Stomach smooth muscle (tissue), 2 donors: ENCODE measurements around the gene CXXC5.

Experiments
- H3K27ac ChIP-seq: one replicate; pipeline ENCODE4 v1.7.0; 2013; ENCODE audit warnings: mild to moderate bottlenecking, low read length, inconsistent platforms
- H3K27me3 ChIP-seq, 2 donors: one replicate each; pipeline ENCODE4 v1.7.0; 2013; ENCODE audit warnings: low read length in 2 of 2; ENCODE audit not compliant: insufficient read depth in 2 of 2, control insufficient read depth in 1 of 2
- H3K36me3 ChIP-seq, 2 donors: one replicate each; pipeline ENCODE4 v1.7.0; 2013; ENCODE audit warnings: low read length in 2 of 2; ENCODE audit not compliant: control insufficient read depth in 2 of 2, insufficient read depth in 2 of 2
- H3K4me1 ChIP-seq: one replicate; pipeline ENCODE4 v1.7.0; 2013; ENCODE audit warnings: low read length; ENCODE audit not compliant: control insufficient read depth, insufficient read depth
- H3K4me3 ChIP-seq, 2 donors: one replicate each; pipeline ENCODE4 v1.7.0; 2013; ENCODE audit warnings: low read length in 2 of 2
- H3K9ac ChIP-seq, 2 donors: one replicate each; pipeline ENCODE4 v1.7.0; 2013; ENCODE audit warnings: low read length in 2 of 2, mild to moderate bottlenecking in 1 of 2
- H3K9me3 ChIP-seq, 2 donors: one replicate each; pipeline ENCODE4 v1.7.0; 2013; ENCODE audit warnings: low read length in 2 of 2; ENCODE audit not compliant: control insufficient read depth in 2 of 2
- donor health status: healthy.
- donor health status: Pancreatic carcinoma.

CXXC5 gene

DNA sequence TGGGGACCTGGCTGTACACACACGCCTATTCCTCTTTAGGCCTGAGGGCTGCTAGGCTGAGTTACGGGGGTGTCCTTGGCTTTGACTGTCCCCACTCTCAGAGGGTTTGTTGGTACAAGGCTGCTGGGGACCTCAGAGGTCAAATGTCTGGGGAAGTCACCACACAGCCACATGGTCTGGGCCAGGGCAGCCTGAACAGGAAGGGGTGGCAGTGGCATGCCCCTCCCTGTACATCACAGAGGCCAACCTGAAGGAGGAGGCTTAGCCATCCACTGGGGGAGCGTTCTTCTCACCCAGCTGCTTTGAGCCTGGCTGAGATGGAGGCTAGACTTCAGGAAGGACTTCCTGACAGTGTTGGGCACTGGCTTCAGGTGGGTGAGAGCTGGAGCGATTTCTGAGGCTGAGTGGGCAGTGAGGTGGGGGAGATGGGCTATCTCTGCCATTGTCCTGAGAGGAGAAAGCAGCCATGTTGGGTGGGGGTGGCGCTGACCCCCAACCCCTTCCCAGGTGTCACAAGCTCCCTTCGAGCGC is 36.3 kb downstream of the CXXC5 start:
- no peaks in the 10 kb centered on the region for H3K27me3 ChIP-seq
- H3K9me3 ChIP-seq: no peaks in the 10 kb centered on the region
- no peak overlapping the region for H3K4me3 ChIP-seq
- no peak overlapping the region for H3K9ac ChIP-seq
- H3K27ac ChIP-seq: no peak overlapping the region
- H3K4me1 ChIP-seq: peaks cover 23% of the 10 kb centered on the region
- peaks cover 9 to 20% of the 10 kb centered on the region in 2 donors for H3K36me3 ChIP-seq

DNA sequence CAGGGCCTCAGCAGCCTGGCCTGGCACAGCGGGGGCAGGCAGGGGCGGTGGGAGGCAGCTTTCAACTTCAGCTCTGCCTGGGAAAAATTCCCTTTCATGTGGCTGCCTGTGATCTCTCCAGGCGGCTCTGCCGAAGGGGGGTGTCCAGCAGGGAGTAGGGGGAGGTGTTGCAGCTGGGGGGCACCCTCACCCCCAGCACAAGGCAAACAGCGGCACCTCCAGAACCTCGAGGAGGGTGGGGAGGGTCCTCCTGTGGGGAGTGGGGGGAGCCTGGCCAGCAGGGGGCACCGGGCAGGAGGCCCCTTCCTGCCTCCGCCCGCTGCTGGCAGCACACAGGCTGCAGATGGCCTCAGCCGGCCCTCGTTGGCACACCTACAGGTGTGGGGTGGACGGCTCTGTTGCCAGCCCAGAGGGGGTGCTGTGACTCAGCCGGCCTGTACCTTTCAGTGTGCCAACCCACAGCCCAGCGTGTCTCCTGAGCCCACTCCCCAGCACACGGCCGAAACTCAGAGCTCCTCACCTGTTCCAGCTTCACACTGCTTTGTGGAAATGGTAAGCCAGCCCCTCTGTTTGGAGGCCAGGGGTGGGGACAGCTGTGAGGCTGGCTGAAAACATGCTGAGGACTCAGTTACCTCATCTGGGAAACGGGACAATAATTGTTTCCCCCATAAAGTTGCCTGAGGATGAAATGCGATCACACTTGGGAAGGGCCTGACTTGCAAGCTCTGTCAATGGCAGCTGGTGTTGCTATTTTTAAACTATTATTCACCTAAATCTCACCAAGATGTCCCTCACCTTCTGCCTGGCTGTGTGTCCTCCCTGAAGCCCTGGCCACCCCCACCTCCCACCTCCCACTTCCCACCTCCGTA is 37.0 kb downstream of the CXXC5 start:
- Histone ChIP-seq H3K4me3 (no peak overlapping the region), H3K36me3 (peaks cover 9 to 20% of the 10 kb centered on the region in 2 donors), H3K27ac (no peak overlapping the region), H3K9me3 (no peaks in the 10 kb centered on the region), H3K27me3 (no peaks in the 10 kb centered on the region), H3K9ac (no peak overlapping the region), H3K4me1 (peaks cover 30% of the 10 kb centered on the region)

DNA sequence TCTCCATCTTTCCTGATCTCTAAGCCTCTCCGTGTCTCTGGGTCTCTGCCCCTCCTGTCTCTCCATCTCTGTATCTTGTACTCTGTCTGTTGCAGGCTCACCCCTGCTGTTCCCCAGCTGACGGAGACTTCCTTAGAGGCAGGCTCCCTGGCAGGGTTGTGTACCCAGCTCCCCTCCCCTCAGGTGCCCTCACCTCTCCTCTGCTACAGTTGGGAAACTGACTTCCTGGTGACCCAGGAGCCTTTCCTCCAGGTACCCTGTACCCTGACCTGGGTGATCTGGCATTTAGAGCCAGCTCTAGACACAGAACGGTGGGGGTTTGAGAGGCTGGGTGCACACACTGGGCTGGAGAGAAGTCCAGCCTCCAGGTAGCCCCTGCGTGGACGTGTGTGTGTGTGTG is 37.7 kb downstream of the CXXC5 start:
- Histone ChIP-seq H3K4me1 (peaks cover 38% of the 10 kb centered on the region), H3K27me3 (no peaks in the 10 kb centered on the region), H3K9me3 (no peaks in the 10 kb centered on the region), H3K27ac (no peak overlapping the region), H3K9ac (no peak overlapping the region), H3K4me3 (no peak overlapping the region), H3K36me3 (peaks cover 9 to 15% of the 10 kb centered on the region in 2 donors)

DNA sequence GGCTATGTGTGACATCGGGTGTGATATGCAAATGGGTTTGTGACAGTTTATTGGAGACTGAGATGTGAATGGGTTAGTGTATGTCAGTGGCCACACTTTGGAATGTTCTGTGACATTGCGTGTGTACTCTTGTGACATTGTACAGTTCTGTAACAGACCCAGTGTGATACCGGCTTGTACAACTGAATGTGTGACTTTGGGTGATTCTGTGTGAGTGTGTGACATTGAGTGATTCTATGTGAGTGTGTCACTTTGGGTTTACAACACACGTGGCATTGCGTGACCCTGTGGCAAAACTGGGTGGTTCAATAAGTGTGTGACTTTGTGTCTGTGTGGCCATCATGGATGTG is 38.2 kb downstream of the CXXC5 start:
- H3K4me3 ChIP-seq: no peak overlapping the region
- H3K36me3 ChIP-seq: peaks cover 9 to 12% of the 10 kb centered on the region in 2 donors
- no peaks in the 10 kb centered on the region for H3K9me3 ChIP-seq
- peaks cover 40% of the 10 kb centered on the region for H3K4me1 ChIP-seq
- no peak overlapping the region for H3K27ac ChIP-seq
- no peak overlapping the region for H3K9ac ChIP-seq
- no peaks in the 10 kb centered on the region for H3K27me3 ChIP-seq

- Histone ChIP-seq H3K9ac (no peak overlapping the region), H3K27ac (no peak overlapping the region), H3K36me3 (peaks cover 7% of the 10 kb centered on the region in 2 donors), H3K27me3 (no peaks in the 10 kb centered on the region), H3K4me3 (no peak overlapping the region), H3K4me1 (peaks cover 40% of the 10 kb centered on the region), H3K9me3 (no peaks in the 10 kb centered on the region)
Observed at GRCh38 chr5:139686706-139687441, 38.7 kb downstream of the CXXC5 start.

GRCh38 chr5:139687656-139688055 is 39.5 kb downstream of the CXXC5 start:
- Histone ChIP-seq H3K27ac (no peak overlapping the region), H3K36me3 (peaks cover 3 to 7% of the 10 kb centered on the region in 2 donors), H3K4me1 (peaks cover 42% of the 10 kb centered on the region), H3K27me3 (no peaks in the 10 kb centered on the region), H3K9ac (no peak overlapping the region), H3K9me3 (no peaks in the 10 kb centered on the region), H3K4me3 (no peak overlapping the region)

DNA sequence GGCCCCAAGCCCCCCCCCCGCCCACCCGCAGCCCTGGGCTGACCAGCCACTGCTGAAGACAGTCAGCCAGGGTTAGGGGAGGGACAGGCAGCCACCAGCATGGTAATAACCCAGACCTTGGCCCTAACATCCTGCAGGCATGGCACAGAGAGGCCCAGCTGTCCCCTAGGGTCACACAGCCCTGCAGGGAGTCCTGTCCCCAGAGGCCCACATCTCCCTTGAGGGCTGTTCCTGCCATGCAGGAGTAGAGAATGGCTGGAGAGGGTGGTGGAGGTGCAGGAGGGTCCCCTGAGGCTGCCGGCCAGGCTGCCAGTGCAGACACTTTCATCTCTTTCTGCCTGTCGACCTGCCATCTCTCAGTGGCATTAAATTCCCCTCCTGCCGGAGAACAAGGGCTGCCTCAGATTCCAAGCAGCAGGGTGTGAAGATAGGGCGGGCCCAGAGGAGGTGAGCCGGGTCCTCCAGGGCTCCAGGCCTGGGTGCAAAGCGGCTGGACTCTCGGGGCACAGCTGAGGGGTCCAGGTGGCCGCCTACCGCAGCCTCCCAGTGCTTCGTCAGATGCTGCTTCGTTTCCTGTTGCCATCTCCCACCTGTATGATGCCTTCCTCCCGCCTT is 40.0 kb downstream of the CXXC5 start:
- Histone ChIP-seq H3K9me3 (no peaks in the 10 kb centered on the region), H3K27ac (no peak overlapping the region), H3K4me1 (peaks cover 46% of the 10 kb centered on the region), H3K4me3 (no peak overlapping the region), H3K36me3 (peaks cover 2 to 5% of the 10 kb centered on the region in 2 donors), H3K9ac (no peak overlapping the region), H3K27me3 (no peaks in the 10 kb centered on the region)

- no peaks in the 10 kb centered on the region for H3K9me3 ChIP-seq
- no peaks in the 10 kb centered on the region for H3K27me3 ChIP-seq
- H3K4me1 ChIP-seq: peaks cover 46% of the 10 kb centered on the region
- H3K27ac ChIP-seq: no peak overlapping the region
- H3K36me3 ChIP-seq: peaks cover 0 to 2% of the 10 kb centered on the region in 2 donors
- no peak overlapping the region for H3K4me3 ChIP-seq
- H3K9ac ChIP-seq: no peak overlapping the region
Observed at GRCh38 chr5:139688751-139689372, 40.7 kb downstream of the CXXC5 start.

- Histone ChIP-seq H3K36me3 (no peaks in the 10 kb centered on the region), H3K27ac (no peak overlapping the region), H3K27me3 (no peaks in the 10 kb centered on the region), H3K4me1 (peaks cover 43% of the 10 kb centered on the region), H3K9ac (no peak overlapping the region), H3K4me3 (no peak overlapping the region), H3K9me3 (no peaks in the 10 kb centered on the region)
Observed at GRCh38 chr5:139689631-139690063, 41.5 kb downstream of the CXXC5 start.

DNA sequence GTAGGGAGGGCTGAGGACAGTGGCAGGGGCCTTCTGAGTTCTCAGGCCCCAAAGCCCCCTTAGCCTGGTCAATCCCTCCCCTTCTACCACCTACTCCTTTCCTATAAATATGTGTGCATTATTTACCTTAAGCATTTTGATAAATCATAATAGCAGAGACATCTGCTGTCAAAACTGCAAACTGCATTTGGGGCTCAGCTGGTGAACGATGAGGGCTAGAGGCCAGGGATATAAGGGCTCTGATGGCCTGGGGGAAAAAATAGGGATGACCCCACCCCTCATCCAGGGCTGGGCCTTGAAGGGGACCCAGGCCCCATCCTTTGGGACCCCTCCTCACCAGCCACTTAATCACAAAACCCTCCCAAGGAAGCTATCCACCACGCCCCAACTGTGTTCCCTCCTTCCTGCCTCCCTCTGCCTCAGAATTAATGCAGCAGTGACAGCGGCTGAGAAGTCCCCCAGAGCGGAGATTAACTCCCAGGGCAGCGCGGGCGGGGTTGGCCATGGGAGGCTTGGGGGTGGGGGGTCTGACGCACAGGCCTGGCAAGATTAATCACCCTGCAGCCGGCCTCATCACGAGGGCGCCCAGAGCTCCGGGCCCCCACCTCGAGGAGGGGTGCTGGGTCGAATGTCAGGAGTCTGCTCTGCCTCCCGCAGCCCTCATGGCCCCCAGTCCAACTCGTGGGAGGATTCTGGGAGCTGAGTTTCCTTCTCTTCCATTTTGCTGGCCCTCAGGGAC is 42.1 kb downstream of the CXXC5 start:
- Histone ChIP-seq H3K27me3 (no peaks in the 10 kb centered on the region), H3K4me1 (peaks cover 37% of the 10 kb centered on the region), H3K36me3 (no peaks in the 10 kb centered on the region), H3K4me3 (no peak overlapping the region), H3K9ac (no peak overlapping the region), H3K27ac (no peak overlapping the region), H3K9me3 (no peaks in the 10 kb centered on the region)
